ENCODE data around the gene USO1. TPM values are rescaled to one million over a fixed set of nuclear protein-coding genes. Genes with fewer than 3 reads are reported as not detected.
"Not testable (repeated sequence)": the region's sequence is repeated elsewhere in the genome, so short reads cannot be mapped to it uniquely, and the experiment has no call there.

USO1 gene
- total and polyA plus RNA-seq, 2 experiments from 2014 or later = 113 to 277 TPM

DNA sequence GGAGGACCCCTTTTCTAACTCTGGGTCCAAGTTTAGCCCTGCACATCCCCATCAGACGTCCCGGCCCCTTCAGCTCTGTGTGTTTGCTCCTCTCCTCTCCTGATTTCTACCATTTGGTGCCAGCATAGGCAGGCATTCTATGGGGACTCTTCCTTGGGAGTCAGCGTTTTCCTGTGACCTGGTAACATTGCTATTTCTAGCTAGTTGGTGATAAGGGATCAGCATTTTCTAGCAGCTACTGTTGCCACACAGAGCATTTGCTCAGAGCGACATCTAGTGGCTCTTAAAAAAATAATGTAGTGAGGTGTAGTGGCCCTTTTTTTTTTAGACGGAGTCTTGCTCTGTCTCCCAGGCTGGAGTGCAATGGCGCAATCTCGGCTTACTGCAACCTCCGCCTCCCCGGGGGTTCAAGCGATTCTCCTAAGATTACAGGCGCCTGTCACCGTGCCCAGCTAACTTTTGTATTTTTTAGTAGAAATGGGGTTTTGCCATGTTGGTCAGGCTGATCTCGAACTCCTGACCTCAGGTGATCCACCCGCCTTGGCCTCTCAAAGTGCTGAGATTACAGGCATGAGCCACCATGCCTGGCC, 123.9 kb downstream of the USO1 start:
- H3K36me3 Mint-ChIP-seq (ENCODE audit: low read depth); H3K27ac ChIP-seq (ENCODE audit: low read depth); H3K27me3 ChIP-seq (ENCODE audit: insufficient read depth); H3F3A ChIP-seq (replicated peaks; ENCODE audit: low read depth); H3K27me3 Mint-ChIP-seq (ENCODE audit: insufficient read depth, low read depth, poor library complexity); H3K4me3 Mint-ChIP-seq; H3K9me3 Mint-ChIP-seq; H3K4me3 ChIP-seq; H3K9me2 ChIP-seq (ENCODE audit: insufficient read depth); H3K4me2 ChIP-seq; H4K20me1 ChIP-seq (replicated peaks; ENCODE audit: insufficient read depth); H3K27ac Mint-ChIP-seq; H3K79me2 ChIP-seq (replicated peaks; ENCODE audit: insufficient read depth); H3K36me3 ChIP-seq (ENCODE audit: insufficient read depth): not testable (repeated sequence)
- TF ChIP-seq, protein P1, sequence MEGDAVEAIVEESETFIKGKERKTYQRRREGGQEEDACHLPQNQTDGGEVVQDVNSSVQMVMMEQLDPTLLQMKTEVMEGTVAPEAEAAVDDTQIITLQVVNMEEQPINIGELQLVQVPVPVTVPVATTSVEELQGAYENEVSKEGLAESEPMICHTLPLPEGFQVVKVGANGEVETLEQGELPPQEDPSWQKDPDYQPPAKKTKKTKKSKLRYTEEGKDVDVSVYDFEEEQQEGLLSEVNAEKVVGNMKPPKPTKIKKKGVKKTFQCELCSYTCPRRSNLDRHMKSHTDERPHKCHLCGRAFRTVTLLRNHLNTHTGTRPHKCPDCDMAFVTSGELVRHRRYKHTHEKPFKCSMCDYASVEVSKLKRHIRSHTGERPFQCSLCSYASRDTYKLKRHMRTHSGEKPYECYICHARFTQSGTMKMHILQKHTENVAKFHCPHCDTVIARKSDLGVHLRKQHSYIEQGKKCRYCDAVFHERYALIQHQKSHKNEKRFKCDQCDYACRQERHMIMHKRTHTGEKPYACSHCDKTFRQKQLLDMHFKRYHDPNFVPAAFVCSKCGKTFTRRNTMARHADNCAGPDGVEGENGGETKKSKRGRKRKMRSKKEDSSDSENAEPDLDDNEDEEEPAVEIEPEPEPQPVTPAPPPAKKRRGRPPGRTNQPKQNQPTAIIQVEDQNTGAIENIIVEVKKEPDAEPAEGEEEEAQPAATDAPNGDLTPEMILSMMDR (conservative IDR thresholded peaks at IDR 0.05; ENCODE audit: low read depth in 2 of 2) = peak; percentile 78 to 87
- Histone ChIP-seq H3K4me1 (ENCODE audit: insufficient read depth) (peaks cover 19% of the 10 kb centered on the region), H2AFZ (peak overlapping the region; percentile 48)
- ATAC-seq = peak; percentile 88
- peak; percentile 94 for DNase-seq (ENCODE audit: low spot score)
- H3K4me1 Mint-ChIP-seq = peaks cover 26% of the 10 kb centered on the region

- no peaks in the 10 kb centered on the region; the same call in 1 of the 2 replicates for H3F3A ChIP-seq (replicated peaks; ENCODE audit: low read depth)
- H3K9me2 ChIP-seq (ENCODE audit: insufficient read depth) = no peaks in the 10 kb centered on the region
- Mint-ChIP-seq H3K9me3 (no peaks in the 10 kb centered on the region), H3K4me3 (no peak overlapping the region), H3K27me3 (ENCODE audit: insufficient read depth, low read depth, poor library complexity) (peaks cover 7% of the 10 kb centered on the region), H3K27ac (no peak overlapping the region), H3K36me3 (ENCODE audit: low read depth) (no peaks in the 10 kb centered on the region), H3K4me1 (peaks cover 26% of the 10 kb centered on the region)
- DNase-seq (ENCODE audit: low spot score) = no peak
- H3K27me3 ChIP-seq (ENCODE audit: insufficient read depth) = no peaks in the 10 kb centered on the region
- H3K27ac ChIP-seq (ENCODE audit: low read depth) = no peak overlapping the region
- H3K4me2 ChIP-seq = no peak overlapping the region
- no peak overlapping the region for H2AFZ ChIP-seq
- H3K4me3 ChIP-seq = no peak overlapping the region
- peaks cover 19% of the 10 kb centered on the region for H3K4me1 ChIP-seq (ENCODE audit: insufficient read depth)
- TF ChIP-seq ZNF114 (CRISPR knock-in tag; IDR thresholded peaks at IDR 0.05) (no peak), EZH2 (IDR thresholded peaks at IDR 0.05; ENCODE audit: low read depth, unreplicated experiment) (no peak), STAT1 (IDR thresholded peaks at IDR 0.05; ENCODE audit: unreplicated experiment) (no peak)
- no peaks in the 10 kb centered on the region for H3K79me2 ChIP-seq (replicated peaks; ENCODE audit: insufficient read depth)
- no peak for ATAC-seq
- no peaks in the 10 kb centered on the region for H4K20me1 ChIP-seq (replicated peaks; ENCODE audit: insufficient read depth)
- no peaks in the 10 kb centered on the region for H3K36me3 ChIP-seq (ENCODE audit: insufficient read depth)
Observed at GRCh38 chr4:75848891-75849290, 124.5 kb downstream of the USO1 start.

- TF ChIP-seq, protein P1 (conservative IDR thresholded peaks at IDR 0.05; ENCODE audit: low read depth in 2 of 2) = peak in 1 of 2 experiments; percentile 19; a peak in 1 of 4 replicates
- TF ChIP-seq ZNF114 (CRISPR knock-in tag; IDR thresholded peaks at IDR 0.05) = no peak
- TF ChIP-seq JUNB (IDR thresholded peaks at IDR 0.05; ENCODE audit: unreplicated experiment) = no peak
- H3K4me3 Mint-ChIP-seq = no peak overlapping the region
- Histone ChIP-seq H3K79me2 (replicated peaks; ENCODE audit: insufficient read depth) (no peaks in the 10 kb centered on the region), H3K27ac (ENCODE audit: low read depth) (no peak overlapping the region; the same call in 1 of the 2 replicates), H3K4me2 (no peak overlapping the region), H3K9me2 (ENCODE audit: insufficient read depth) (no peaks in the 10 kb centered on the region), H3K36me3 (ENCODE audit: insufficient read depth) (no peaks in the 10 kb centered on the region), H4K20me1 (replicated peaks; ENCODE audit: insufficient read depth) (no peaks in the 10 kb centered on the region), H3K4me3 (no peak overlapping the region), H2AFZ (no peak overlapping the region; the same call in 1 of the 2 replicates), H3F3A (replicated peaks; ENCODE audit: low read depth) (no peaks in the 10 kb centered on the region; the same call in 1 of the 2 replicates), H3K4me1 (ENCODE audit: insufficient read depth) (peaks cover 19% of the 10 kb centered on the region), H3K27me3 (ENCODE audit: insufficient read depth) (no peaks in the 10 kb centered on the region)
- H3K4me1 Mint-ChIP-seq = peaks cover 22% of the 10 kb centered on the region
- DNase-seq (ENCODE audit: low spot score) = peak; percentile 42
- peak; percentile 61 for ATAC-seq
- H3K27ac Mint-ChIP-seq = peak overlapping the region; percentile 74
- H3K27me3 Mint-ChIP-seq (ENCODE audit: insufficient read depth, low read depth, poor library complexity) = peaks cover 7% of the 10 kb centered on the region
- H3K9me3 Mint-ChIP-seq = no peaks in the 10 kb centered on the region
- no peaks in the 10 kb centered on the region for H3K36me3 Mint-ChIP-seq (ENCODE audit: low read depth)
Observed at GRCh38 chr4:75849461-75849860, 125.1 kb downstream of the USO1 start.

Measured in GM23338 (cell line).